Fibroblast of skin of back (primary cell): ENCODE results near the gene LCE1F.

ENCODE experiments used
- DNase-seq: peaks from one replicate; pipeline ENCODE4 v3.0.0-alpha.2; 2013

The LCE1F gene

GRCh38 chr1:152777510-152778137 is 2.7 kb downstream of the LCE1F start:
- DNase-seq: peak; percentile 6

DNA sequence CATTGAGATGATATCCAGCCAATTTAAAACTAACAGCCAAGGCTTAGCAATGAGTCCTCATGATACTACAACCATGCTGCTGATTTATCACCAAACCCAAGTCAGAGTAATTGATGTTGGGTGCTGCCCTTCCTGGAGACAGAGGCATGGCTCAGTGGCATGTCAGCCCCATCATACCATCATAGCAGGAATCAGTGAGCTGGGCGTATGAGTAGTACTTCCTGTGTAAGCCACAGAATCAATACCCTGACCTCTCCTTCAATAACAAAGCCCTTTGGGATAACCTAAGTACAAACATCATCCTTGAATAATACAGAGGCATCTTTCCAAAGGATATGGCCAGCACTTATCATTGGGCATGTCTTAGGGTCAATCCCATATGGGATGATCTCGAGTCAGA is 8.2 kb downstream of the LCE1F start:
- DNase-seq: no peak

DNA sequence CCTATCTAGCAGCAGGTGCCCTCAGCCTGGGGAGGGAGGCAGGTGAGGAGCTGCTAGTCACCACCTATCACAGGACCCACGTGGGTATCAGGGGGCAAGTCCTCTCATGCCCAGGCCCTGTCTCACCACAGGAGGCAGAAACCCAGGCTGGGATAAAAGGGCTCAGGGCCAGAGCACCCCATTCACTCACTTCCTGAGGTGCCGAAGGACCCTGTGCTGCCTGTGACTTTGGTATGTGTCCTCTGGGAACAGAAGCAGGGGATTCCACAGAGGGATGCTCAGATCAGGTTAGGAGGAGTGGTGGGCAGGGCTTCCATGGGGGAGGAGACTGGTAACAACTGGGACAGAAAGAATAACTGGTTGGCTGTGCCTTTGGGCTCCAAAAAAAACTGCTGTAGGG is 11.1 kb downstream of the LCE1F start, which contains the start of gene LCE1E:
Gene LCE1E, plus strand, starts transcription at position 181 of the 400 bp plus-strand sequence. CDS start 1,043 bp downstream, outside the sequence.
- DNase-seq: no peak

GRCh38 chr1:152795686-152796085 is 20.7 kb downstream of the LCE1F start:
- no peak for DNase-seq

- DNase-seq: no peak
These were observed 21.5 kb downstream of the LCE1F start, which contains the start of gene LCE1D for GRCh38 chr1:152796421-152796820. TSS of gene LCE1D (plus strand) at chr1:152796721. CDS start at chr1:152797795, 1,074 bp downstream.

DNA sequence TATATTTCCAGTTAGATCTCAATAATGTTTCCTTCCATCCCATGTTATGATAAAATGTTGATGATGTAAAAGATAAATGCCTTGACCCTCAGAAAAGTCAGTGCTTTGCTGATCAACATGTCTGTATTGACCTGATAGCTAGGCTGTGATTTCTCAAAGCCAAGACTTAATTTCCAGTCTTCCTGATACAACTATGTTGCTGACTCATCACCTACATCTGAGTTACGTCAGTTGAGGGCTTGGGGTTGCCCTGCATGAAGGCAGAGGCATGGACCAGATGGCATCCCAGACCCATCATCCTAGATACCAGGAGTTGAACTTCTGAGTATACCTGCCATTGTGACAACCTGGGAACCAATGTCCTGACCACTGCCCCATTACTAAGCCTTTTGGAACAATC is 26.4 kb downstream of the LCE1F start:
- no peak for DNase-seq

GRCh38 chr1:152806576-152806975 is 31.6 kb downstream of the LCE1F start, which contains the start of gene LCE1C:
TSS of gene LCE1C (minus strand) at chr1:152806651. CDS start at chr1:152805478, 1,173 bp downstream.
- no peak for DNase-seq

DNA sequence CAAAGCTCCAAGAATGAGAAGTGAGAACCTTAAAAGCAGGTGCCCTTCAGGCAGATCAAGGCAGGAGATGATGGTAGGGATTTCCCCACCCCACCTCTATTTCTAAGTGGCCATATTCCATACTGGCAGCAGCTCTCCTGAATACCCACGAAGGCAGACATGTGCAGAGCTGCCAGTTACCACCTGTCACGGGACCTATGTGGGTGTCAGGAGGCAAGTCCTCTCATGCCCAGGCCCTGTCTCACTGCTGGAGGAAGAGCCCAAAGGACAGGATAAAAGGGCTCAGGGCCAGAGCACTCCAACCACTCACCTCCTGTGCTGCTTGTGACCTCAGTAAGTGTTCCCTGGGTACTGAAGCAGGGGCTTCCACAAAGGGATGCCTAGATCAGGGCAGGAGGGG is 36.1 kb downstream of the LCE1F start:
- no peak for DNase-seq

GRCh38 chr1:152811671-152812070 is 36.7 kb downstream of the LCE1F start, which contains the start of gene LCE1B:
TSS of gene LCE1B (plus strand) at chr1:152811971. CDS start at chr1:152812447, 476 bp downstream.
- no peak for DNase-seq

DNA sequence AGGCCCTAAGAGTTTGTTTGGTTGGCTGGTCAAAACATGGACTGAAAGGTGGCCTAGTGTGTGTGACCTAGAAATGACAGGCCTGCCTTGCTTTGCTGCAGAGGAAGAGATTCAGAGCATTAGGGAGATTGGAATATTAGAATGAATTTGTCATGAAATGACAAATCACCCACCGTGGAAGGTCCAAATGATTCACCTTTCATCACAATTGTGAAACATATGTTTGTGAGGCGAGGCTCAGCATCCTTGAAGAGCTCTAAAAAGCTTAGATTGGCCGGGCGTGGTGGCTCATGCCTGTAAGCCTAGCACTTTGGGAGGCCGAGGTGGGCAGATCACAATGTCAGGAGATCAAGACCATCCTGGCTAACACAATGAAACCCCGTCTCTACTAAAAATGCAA is 42.4 kb downstream of the LCE1F start:
- no peak for DNase-seq

- DNase-seq: no peak
These were observed 48.4 kb downstream of the LCE1F start for GRCh38 chr1:152823294-152823693.

- DNase-seq: no peak
These were observed 50.0 kb downstream of the LCE1F start for GRCh38 chr1:152824964-152825363.
